NAMALWA (cell line): Measurements from ENCODE around the gene ZMAT5.

ENCODE experiments used
- DNase-seq: peaks from one replicate; pipeline ENCODE4 v3.0.0-alpha.2; 2015; ENCODE audit warnings: low spot score

Gene ZMAT5

GRCh38 chr22:29683536-29683935 is 83.3 kb downstream of the ZMAT5 start:
- no peak for DNase-seq
